GM12891 (cell line): Measurements from ENCODE around the gene CEP192.

ENCODE experiments used
- POLR2A ChIP-seq: IDR thresholded peaks from 2 replicates; pipeline ENCODE4 v1.6.1; 2011; ENCODE audit warnings: low read depth, low read length, control low read depth
- POLR2AphosphoS5 ChIP-seq: IDR thresholded peaks from 2 replicates; pipeline ENCODE4 v1.6.1; 2011; ENCODE audit warnings: low read depth, low read length, control low read depth
- TAF1 ChIP-seq: IDR thresholded peaks from 2 replicates; pipeline ENCODE4 v1.6.1; 2011; ENCODE audit warnings: low read depth, low read length, control low read depth

- TF ChIP-seq POLR2AphosphoS5 (no peak), TAF1 (no peak), POLR2A (no peak)
These were observed 57.0 kb downstream of the CEP192 start for GRCh38 chr18:13048061-13048595.
